Sigmoid colon (tissue), 4 donors: ENCODE results near the gene LTBP3.

ENCODE experiments used
- EP300 ChIP-seq, 4 donors: sonication (generic); formaldehyde crosslinking; IDR thresholded peaks; one replicate each; pipeline ENCODE4 v1.6.1; 2017; ENCODE audit warnings: antibody characterized with exemption in 4 of 4
- POLR2A ChIP-seq, 2 donors: fragments of 450-650 bp; IDR thresholded peaks; one replicate each; pipeline ENCODE4 v1.6.1; 2016; ENCODE audit warnings: antibody characterized with exemption in 2 of 2, mild to moderate bottlenecking in 2 of 2, moderate library complexity in 2 of 2
- POLR2AphosphoS5 ChIP-seq, 4 donors: sonication (generic); formaldehyde crosslinking; IDR thresholded peaks; one replicate each; pipeline ENCODE4 v1.6.1; 2017; ENCODE audit warnings: antibody characterized with exemption in 4 of 4
- TF ChIP-seq, protein P1 (sequence below), 4 experiments: fragments of 450-650 bp in 3 of 4; fragments of 200-600 bp in 1 of 4; IDR thresholded peaks; one replicate each; pipeline ENCODE4 v1.5.1; 2016 to 2019; ENCODE audit warnings: antibody characterized with exemption in 4 of 4, mild to moderate bottlenecking in 3 of 4, moderate library complexity in 2 of 4

DNA sequence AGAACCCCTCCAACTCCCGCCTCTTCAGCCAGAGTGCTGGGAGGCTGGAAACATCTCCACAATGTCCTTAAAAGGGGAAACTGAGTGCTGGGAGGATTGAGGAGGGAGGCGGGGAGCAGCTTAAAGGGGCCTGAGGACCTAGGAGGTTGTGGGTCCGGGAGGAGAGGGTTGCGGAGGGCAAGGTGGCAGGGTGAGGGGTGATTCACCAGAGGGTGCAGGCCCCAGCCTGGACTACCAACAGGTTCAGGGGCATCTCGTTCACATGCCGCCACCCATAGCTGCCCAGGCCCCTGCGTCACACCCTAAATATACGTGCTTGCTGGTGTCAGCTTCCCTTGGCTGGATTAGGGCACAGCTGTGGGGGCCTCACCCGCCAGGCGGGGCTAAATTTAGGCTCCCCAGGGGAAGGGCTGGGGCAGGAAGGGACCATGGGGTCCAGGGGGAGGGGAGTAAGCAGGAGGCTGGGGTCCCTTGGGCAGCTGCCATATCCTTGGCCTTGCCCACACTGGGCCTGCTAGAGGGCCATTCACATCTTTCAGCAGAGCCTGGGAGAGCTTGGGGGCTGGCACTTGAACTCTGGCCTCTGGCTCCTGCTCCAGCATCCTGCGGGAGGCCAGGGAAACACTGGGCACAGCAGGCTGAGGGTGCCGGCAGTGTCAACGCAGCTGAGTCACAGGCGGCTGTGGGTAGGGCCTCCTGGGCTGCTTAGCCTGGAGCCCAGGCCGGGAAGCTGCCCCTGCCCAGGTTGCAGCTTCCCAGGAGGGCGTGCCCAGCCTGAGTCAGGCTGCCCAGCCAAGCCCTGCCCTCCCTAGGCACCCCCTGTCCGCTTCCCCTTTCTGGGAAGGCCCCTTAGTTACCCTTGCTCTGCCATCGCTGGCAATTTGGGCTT, 19.0 kb upstream of the LTBP3 start:
- TF ChIP-seq POLR2AphosphoS5 (IDR thresholded peaks at IDR 0.05) (peak; percentile 56 to 75 (median 72)), POLR2A (IDR thresholded peaks at IDR 0.05) (peak; percentile 26 to 46), EP300 (IDR thresholded peaks at IDR 0.05) (peak in 1 of 4 donors; percentile 52)
- TF ChIP-seq, protein P1, sequence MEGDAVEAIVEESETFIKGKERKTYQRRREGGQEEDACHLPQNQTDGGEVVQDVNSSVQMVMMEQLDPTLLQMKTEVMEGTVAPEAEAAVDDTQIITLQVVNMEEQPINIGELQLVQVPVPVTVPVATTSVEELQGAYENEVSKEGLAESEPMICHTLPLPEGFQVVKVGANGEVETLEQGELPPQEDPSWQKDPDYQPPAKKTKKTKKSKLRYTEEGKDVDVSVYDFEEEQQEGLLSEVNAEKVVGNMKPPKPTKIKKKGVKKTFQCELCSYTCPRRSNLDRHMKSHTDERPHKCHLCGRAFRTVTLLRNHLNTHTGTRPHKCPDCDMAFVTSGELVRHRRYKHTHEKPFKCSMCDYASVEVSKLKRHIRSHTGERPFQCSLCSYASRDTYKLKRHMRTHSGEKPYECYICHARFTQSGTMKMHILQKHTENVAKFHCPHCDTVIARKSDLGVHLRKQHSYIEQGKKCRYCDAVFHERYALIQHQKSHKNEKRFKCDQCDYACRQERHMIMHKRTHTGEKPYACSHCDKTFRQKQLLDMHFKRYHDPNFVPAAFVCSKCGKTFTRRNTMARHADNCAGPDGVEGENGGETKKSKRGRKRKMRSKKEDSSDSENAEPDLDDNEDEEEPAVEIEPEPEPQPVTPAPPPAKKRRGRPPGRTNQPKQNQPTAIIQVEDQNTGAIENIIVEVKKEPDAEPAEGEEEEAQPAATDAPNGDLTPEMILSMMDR (IDR thresholded peaks at IDR 0.05), result no peak
